GM12864 (cell line): ENCODE results near the gene CDHR2.
A peak's percentile ranks its signal among the peaks of the same experiment; 100 is the strongest.

ENCODE experiments used
- DNase-seq: peaks from one replicate; pipeline ENCODE4 v3.0.0-alpha.2; 2011; ENCODE audit warnings: low read depth
- H3K4me3 ChIP-seq: 2 replicates; pipeline ENCODE4 v1.5.1; 2011; ENCODE audit warnings: mild to moderate bottlenecking, low read depth, low read length, control low read depth
- TF ChIP-seq, protein P1 (sequence below): IDR thresholded peaks from 2 replicates; pipeline ENCODE4 v1.5.1; 2011; ENCODE audit warnings: low read depth, mild to moderate bottlenecking, moderate library complexity, low read length, control low read depth, inconsistent platforms; ENCODE audit errors: missing control alignments

Gene CDHR2

DNA sequence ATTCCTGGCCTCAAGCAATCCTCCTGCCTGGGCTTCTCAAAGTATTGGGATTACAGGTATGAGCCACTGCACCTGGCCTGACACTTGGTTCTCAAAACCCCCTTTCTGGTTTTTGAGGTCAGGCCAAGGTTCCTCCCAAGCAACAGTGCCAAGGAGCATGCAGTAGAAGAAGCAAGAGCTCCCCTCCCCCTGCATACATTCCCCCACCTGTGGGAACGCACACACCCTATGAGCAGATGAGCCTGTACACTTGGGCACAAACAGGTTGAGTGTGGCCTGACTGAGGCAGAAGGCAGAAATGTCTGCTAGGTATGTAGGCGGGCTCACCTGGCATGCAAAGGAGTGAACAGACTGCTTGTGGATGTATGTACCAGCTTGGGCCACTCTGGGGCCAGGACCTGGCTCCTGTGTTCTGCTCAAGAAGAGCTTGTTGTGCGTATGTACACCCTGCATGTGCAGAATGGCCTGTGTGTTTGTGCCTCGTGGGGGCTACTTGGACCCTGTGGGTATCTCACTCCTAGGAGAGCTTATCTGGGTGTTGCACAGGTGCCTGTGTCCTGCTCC lies 59.1 kb downstream of the CDHR2 start:
- no peak for DNase-seq
- TF ChIP-seq, protein P1, sequence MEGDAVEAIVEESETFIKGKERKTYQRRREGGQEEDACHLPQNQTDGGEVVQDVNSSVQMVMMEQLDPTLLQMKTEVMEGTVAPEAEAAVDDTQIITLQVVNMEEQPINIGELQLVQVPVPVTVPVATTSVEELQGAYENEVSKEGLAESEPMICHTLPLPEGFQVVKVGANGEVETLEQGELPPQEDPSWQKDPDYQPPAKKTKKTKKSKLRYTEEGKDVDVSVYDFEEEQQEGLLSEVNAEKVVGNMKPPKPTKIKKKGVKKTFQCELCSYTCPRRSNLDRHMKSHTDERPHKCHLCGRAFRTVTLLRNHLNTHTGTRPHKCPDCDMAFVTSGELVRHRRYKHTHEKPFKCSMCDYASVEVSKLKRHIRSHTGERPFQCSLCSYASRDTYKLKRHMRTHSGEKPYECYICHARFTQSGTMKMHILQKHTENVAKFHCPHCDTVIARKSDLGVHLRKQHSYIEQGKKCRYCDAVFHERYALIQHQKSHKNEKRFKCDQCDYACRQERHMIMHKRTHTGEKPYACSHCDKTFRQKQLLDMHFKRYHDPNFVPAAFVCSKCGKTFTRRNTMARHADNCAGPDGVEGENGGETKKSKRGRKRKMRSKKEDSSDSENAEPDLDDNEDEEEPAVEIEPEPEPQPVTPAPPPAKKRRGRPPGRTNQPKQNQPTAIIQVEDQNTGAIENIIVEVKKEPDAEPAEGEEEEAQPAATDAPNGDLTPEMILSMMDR: no peak

DNA sequence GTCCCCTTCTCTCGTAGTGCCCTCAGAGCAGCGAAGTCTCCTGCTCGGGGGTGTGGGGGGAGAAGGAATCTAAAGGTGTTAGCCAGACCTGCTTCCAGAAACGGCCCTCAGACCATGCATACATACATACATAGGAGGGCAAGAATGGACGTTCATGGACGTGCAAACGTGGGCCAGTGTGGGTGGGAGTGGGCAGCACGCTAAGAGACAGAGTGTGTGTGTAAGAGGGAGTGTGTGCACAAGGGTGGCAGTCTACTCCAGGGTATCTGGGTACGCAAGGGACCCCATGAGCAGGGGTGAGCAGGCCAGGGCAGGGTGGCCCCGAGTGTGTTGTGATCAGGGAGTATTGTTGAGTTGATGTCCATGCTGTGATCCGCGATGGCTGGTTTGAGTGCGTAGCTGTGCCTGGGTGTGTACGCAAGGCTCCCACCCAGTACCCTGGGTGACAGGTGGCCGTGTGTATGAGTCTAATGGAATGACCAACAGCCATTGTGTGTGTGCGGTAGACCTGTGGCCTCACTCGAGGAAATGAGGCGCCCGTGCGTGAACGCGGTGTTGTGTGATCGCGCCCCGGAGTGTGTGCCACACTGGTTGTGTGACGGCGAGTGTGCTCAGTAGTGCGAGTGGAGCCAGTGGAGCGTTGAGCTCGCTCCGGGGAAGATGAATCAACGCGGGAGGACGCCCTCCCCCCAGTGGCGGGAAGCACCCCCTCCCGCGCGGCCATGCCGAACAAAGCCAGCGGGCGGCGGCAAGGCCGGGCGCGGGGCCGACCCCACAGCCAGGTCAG lies 60.0 kb downstream of the CDHR2 start:
- H3K4me3 ChIP-seq: peak overlapping the region; percentile 71
- TF ChIP-seq, protein P1: no peak
- no peak for DNase-seq

More for the DNA sequence above, 59.1 kb downstream of the CDHR2 start:
- H3K4me3 ChIP-seq: no peak overlapping the region

DNA sequence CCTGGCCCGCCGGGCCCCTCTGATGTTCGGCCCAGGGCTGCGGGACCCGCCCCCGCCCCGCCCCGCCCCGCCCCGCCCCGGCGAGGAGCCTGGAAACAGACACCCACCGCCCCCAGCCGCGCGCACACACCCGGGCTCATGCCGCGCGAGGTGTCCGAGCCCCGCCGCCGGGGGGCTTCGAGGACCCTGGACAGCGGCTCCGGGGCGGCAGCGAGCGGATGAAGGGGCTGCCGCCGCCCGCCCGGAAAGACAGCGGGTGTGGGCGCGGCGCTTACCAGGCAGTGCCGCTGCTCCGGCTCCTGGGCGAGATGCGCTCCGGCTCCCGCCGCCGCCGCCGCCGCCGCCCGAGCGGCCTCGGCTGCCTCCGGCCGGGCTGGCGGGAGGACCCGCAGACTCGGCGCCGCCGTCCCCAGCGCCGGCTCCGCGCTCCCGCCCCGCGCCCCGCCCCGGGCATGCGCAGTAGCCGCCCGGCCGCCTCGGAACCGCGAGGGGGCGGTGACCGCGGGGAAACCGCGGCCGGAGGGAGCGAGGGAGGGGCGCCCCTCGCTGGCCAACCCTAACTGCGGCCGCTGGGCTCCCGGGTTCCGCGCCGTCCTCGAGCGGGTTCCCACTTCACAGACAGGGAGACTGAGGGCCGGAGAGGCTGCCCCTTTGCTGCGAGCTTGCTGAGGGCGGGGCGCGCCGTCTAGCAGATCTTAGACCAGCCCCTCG lies 60.7 kb downstream of the CDHR2 start, which contains the start of gene GPRIN1:
Gene GPRIN1 (minus strand): TSS at position 433 of the 711 bp plus-strand sequence. CDS start 10,322 bp downstream, outside the sequence.
- DNase-seq: no peak
- H3K4me3 ChIP-seq: peak within 1 kb of the TSS; percentile 71
- TF ChIP-seq, protein P1: peak; percentile 15

DNA sequence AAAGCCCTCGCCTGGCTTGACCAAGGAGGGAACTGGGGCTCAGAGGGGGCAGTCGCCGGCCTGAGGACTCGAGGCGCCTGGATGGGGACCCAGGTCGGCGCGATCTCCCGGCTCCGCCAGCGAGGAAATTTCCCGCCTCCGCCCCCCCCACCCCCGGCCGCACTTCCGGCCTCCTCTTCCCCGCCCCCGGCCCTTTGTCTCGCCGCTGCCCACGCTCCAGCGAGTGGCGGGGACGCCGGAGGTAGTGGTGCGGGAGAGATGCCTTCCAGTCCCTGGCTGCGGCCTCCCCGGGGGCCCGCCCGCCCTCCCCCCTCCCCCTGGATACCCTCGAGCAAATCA lies 61.3 kb downstream of the CDHR2 start:
- peak overlapping the region; percentile 71 for H3K4me3 ChIP-seq
- no peak for DNase-seq
- TF ChIP-seq, protein P1: no peak

DNA sequence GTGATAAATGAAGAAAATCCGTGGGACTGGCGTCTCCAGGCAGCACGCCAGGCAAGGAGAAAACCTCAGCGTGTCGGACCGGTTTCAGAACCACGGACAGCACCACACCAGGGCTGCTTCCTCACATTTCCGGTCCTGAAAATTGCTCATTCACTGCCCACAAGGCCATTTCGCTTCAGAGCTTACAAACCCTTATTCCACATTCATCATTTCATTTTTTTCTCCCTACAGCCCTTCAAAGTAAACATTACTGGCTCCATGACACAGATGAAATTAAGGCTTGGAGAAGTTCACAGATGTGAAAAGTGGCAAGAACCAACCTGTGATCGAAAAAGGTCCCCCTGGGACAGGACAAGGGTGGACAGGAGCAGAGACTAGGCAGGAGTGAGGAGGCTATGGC lies 62.3 kb downstream of the CDHR2 start:
- H3K4me3 ChIP-seq: no peak overlapping the region
- TF ChIP-seq, protein P1: no peak
- no peak for DNase-seq

DNA sequence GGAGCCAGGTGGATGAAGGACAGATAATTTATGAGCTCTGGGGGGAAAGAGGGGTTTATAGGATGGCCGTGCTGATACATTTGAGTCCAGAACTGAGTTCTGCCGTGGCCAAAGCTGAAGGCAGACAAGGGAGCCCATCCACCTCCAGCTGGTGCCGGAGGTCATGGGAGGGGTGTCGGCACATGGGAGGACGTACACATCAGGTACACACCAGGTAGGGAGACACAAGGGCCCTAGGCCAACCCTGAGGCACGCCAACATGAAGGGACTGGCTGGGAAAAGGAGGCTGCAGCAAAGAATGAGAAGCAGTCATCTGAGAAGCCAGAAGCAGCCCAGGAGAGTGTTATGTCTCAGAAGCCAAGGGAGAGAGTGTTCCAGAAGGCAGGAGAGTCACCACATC lies 62.9 kb downstream of the CDHR2 start:
- TF ChIP-seq, protein P1: no peak
- no peak for DNase-seq
- no peak overlapping the region for H3K4me3 ChIP-seq
